OCI-LY7 (cell line): ENCODE results near the gene HTT-AS. TPM values are rescaled to one million over a fixed set of nuclear protein-coding genes. Genes with fewer than 3 reads are reported as not detected.

Experiments used
- BruUV-seq: library from RNA; stranded (reverse); fragments of 400-500 nt; replicated peaks from 2 replicates; lab custom pipeline; 2021; lab: Mats Ljungman, UMichigan
- CTCF ChIA-PET: fragments of 300-600 bp; sonication (Branson Sonifier 250); formaldehyde crosslinking; loops from one replicate; lab custom pipeline; 2022; ENCODE audit warnings: antibody characterized with exemption; ENCODE audit not compliant: unreplicated experiment; lab: Charles Lee
- POLR2A ChIA-PET: fragments of 300-600 bp; sonication (Branson Sonifier 250); formaldehyde crosslinking; loops from one replicate; lab custom pipeline; 2022; ENCODE audit warnings: antibody characterized with exemption; lab: Charles Lee
- DNase-seq: peaks from one replicate; pipeline ENCODE4 v3.0.0-alpha.2; 2015; ENCODE audit warnings: low spot score
- H2AFZ ChIP-seq: fragments of 200-600 bp; sonication (generic), shearing (Covaris generic); 2 replicates; pipeline ENCODE4 v1.6.1; 2014; ENCODE audit warnings: mild to moderate bottlenecking, antibody characterized with exemption, low read length, moderate library complexity
- H3K27ac ChIP-seq: fragments of 200-600 bp; sonication (generic); 2 replicates; pipeline ENCODE4 v1.5.1; 2014; ENCODE audit warnings: mixed run types, low read depth, mild to moderate bottlenecking, moderate library complexity, low read length, inconsistent platforms; ENCODE audit not compliant: poor library complexity, severe bottlenecking
- H3K36me3 ChIP-seq: fragments of 200-600 bp; sonication (generic); 2 replicates; pipeline ENCODE4 v1.6.1; 2014; ENCODE audit warnings: mild to moderate bottlenecking, antibody characterized with exemption, low read length, moderate library complexity, mixed read lengths; ENCODE audit not compliant: insufficient read depth
- H3K4me1 ChIP-seq: fragments of 200-600 bp; sonication (generic); 2 replicates; pipeline ENCODE4 v1.5.1; 2014; ENCODE audit warnings: mild to moderate bottlenecking, low read length; ENCODE audit not compliant: insufficient read depth, poor library complexity, severe bottlenecking
- H3K4me2 ChIP-seq: fragments of 200-600 bp; sonication (generic); 2 replicates; pipeline ENCODE4 v1.6.1; 2014; ENCODE audit warnings: mild to moderate bottlenecking, low read length
- H3K4me3 ChIP-seq: fragments of 200-600 bp; sonication (generic); 2 replicates; pipeline ENCODE4 v1.5.1; 2014; ENCODE audit warnings: mild to moderate bottlenecking, low read depth, low read length; ENCODE audit not compliant: poor library complexity, severe bottlenecking
- H3K79me2 ChIP-seq: fragments of 200-600 bp; sonication (generic); 2 replicates; pipeline ENCODE4 v1.6.1; 2016; ENCODE audit warnings: low read depth, mild to moderate bottlenecking, low read length, moderate library complexity, mixed read lengths; ENCODE audit not compliant: insufficient read depth
- H3K9me2 ChIP-seq: fragments of 200-600 bp; sonication (generic); 2 replicates; pipeline ENCODE4 v1.6.1; 2016; ENCODE audit warnings: mild to moderate bottlenecking, low read length, mixed read lengths; ENCODE audit not compliant: insufficient read depth
- H3K9me3 ChIP-seq: fragments of 200-600 bp; sonication (generic); 2 replicates; pipeline ENCODE4 v1.6.1; 2014; ENCODE audit warnings: mild to moderate bottlenecking, mixed run types, low read length, mixed read lengths
- H4K20me1 ChIP-seq: fragments of 200-600 bp; sonication (generic); 2 replicates; pipeline ENCODE4 v1.6.1; 2014; ENCODE audit warnings: mild to moderate bottlenecking, antibody characterized with exemption, low read length, moderate library complexity, mixed read lengths; ENCODE audit not compliant: insufficient read depth
- CTCF ChIP-seq: fragments of 200-600 bp; sonication (generic); conservative IDR thresholded peaks from 2 replicates; pipeline ENCODE4 v1.5.1; 2014; ENCODE audit warnings: mild to moderate bottlenecking, antibody characterized with exemption, low read length, moderate library complexity, mixed read lengths
- EZH2phosphoT487 ChIP-seq: fragments of 200-600 bp; sonication (generic); IDR thresholded peaks from 2 replicates; pipeline ENCODE4 v1.6.1; 2018; ENCODE audit warnings: low read depth, borderline replicate concordance, mild to moderate bottlenecking, mixed run types, antibody characterized with exemption, low read length, moderate library complexity, mixed read lengths
- intact Hi-C: fragments of 100-400 bp; cut with micrococcal nuclease; formaldehyde crosslinking; loops from one replicate; pipeline ENCODE4 v1.10.0; 2022; ENCODE audit not compliant: unreplicated experiment
- total RNA-seq, 2 experiments: library from RNA; depleted of rRNA in 1 of 2; stranded (reverse); fragments of >200 nt in 1 of 2; shearing (Covaris generic) in 1 of 2; gene quantifications; 2 replicates each; pipeline ENCODE4 v1.2.3, GENCODE V29; 2014 to 2022

Gene HTT-AS
- total RNA-seq, 2 experiments from 2014 or later: not detected

DNA sequence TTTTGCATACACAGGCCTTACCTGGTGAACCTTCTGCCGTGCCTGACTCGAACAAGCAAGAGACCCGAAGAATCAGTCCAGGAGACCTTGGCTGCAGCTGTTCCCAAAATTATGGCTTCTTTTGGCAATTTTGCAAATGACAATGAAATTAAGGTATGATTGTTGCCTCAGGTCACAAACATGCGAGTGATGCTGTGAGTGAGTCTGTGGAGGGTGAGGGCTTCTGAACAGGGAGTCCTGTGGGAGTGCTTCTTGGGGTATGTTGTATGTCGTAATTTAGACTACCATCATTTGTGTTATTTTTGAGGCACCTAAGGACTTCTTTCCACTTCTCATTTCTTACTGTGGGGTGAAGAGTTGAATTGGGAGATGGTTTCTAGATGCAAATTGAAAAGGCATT, 32.9 kb upstream of the HTT-AS start:
- Histone ChIP-seq H3K9me3 (no peaks in the 10 kb centered on the region), H3K4me2 (no peak overlapping the region), H3K79me2 (no peaks in the 10 kb centered on the region), H3K36me3 (peaks cover 81% of the 10 kb centered on the region), H2AFZ (no peak overlapping the region), H3K4me1 (no peaks in the 10 kb centered on the region), H3K27ac (no peak overlapping the region), H3K4me3 (no peak overlapping the region), H4K20me1 (no peaks in the 10 kb centered on the region), H3K9me2 (no peaks in the 10 kb centered on the region)
- no peak for DNase-seq
- POLR2A ChIA-PET: interaction anchor here (0.6 to 1.0 kb wide), 2 partner anchors 19 to 82 kb away, joined by 3 to 4 read pairs; no protein-coding TSS in a partner anchor
- TF ChIP-seq EZH2phosphoT487: no peak
- TF ChIP-seq CTCF: no peak
- CTCF ChIA-PET: interaction anchor here (1.3 kb wide), 1 partner anchor 9 kb away, joined by 4 read pairs; no protein-coding TSS in a partner anchor
- BruUV-seq: no TSS peak
- intact Hi-C loops: loop anchor here (2.0 kb wide), 1 partner anchor 336 kb away; no protein-coding TSS in a partner anchor

DNA sequence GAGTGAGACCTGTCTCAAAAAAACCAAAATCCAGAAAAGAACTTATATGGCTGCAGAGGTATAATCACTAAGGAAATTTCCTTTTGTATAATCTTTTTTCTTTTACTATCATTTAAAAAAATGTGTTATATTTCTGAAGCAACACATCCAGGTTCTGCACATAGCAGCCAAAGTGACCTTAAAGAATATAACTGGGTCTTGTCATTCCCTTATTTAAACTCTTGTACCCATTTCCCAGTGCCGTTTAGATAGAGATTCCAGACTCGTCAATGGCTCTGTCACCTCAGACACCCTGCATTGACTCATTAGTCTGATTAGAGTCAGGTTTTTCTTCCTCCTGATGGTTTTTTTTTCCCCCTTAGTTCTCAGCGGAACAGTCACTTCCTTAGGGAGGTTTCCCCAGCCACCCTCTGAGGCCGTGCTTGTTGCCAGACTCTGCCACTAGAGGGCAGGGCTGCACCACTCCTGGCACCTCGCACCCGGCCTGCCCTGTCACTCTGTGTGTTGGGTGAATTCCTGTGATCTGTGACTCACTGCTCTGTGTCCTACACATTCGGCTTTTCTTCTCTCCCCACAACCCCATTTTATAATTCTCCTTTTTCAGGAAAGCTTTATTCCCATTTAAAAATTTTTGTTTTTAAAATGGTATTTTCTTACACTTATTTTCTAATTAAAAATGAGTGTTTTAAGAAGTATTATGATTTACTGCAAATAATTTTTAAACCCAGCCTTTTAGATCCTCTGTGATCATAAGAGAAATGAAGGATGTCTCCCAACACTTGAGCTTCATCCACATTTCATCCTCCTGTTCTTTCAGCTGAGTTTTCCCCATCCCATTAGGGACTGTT, 32.2 kb upstream of the HTT-AS start:
- Histone ChIP-seq H3K79me2 (no peaks in the 10 kb centered on the region), H3K4me2 (no peak overlapping the region), H3K9me2 (no peaks in the 10 kb centered on the region), H3K4me3 (no peak overlapping the region), H4K20me1 (no peaks in the 10 kb centered on the region), H3K36me3 (peaks cover 81% of the 10 kb centered on the region), H3K27ac (no peak overlapping the region), H3K4me1 (no peaks in the 10 kb centered on the region), H3K9me3 (no peaks in the 10 kb centered on the region), H2AFZ (no peak overlapping the region)
- BruUV-seq: no TSS peak
- POLR2A ChIA-PET: interaction anchor here (0.6 to 1.0 kb wide), 2 partner anchors 20 to 82 kb away, joined by 3 to 4 read pairs; no protein-coding TSS in a partner anchor
- intact Hi-C loops: loop anchor here (1.0 to 2.0 kb wide), 2 partner anchors 59 to 336 kb away; no protein-coding TSS in a partner anchor
- CTCF ChIA-PET: interaction anchor here (1.3 kb wide), 1 partner anchor 10 kb away, joined by 4 read pairs; no protein-coding TSS in a partner anchor
- DNase-seq: peak; percentile 72
- TF ChIP-seq CTCF: peak; percentile 99
- no peak for TF ChIP-seq EZH2phosphoT487
